Measurements from ENCODE around the gene STON2.

DNA sequence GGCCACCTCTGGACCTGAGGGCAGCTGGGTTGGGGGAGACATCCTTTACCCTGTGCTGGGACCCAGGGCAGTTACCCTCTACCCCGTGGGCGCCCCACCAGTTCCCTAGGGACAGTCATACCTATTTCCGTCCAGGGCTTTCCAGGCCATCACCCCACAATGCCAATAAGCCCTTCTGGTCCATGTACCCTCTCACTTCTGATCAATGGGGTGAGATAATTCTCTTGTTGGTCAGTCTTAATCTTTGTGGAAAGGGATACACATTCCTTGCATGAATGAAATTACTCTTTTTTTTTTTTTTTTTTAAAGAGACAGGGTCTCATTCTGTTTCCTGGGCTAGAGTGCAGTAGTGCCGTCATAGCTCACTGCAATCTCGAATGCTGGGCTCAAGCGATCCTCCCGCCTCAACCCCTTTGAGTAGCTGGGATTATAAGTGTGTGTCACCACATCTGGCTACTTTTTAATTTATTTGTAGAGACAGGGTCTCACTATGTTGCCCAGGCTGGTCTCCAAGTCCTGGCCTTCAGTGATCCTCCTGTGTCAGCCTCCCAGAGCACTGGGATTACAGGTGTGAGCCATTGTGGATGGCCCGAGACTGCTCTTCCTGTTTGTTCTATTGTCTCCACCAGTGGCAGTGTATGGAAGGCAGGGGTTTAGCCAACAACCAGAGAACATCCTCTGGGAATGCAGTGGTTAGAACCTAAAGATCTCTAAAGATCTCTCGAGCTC, 46.3 kb upstream of the STON2 start:
- TF ChIP-seq CTCF (conservative IDR thresholded peaks at IDR 0.05) (no peak), ZFX (IDR thresholded peaks at IDR 0.05) (no peak)

All from C4-2B (cell line).